Neural cell (in vitro differentiated cells): ENCODE measurements around the gene KYAT1. TPM values are rescaled to one million over a fixed set of nuclear protein-coding genes. Genes with fewer than 3 reads are reported as not detected.
"Not testable (repeated sequence)": the region's sequence is repeated elsewhere in the genome, so short reads cannot be mapped to it uniquely, and the experiment has no call there.

ENCODE experiments used
- H2AFZ ChIP-seq: fragments of 200-600, 300-800 bp; sonication (generic), shearing (Covaris generic); 2 replicates; pipeline ENCODE4 v1.6.0; 2014; ENCODE audit warnings: low read depth, mild to moderate bottlenecking, antibody characterized with exemption, low read length, moderate library complexity
- H3F3A ChIP-seq: fragments of 200-600 bp; shearing (Covaris generic); 2 replicates; pipeline ENCODE4 v1.6.1; 2016; ENCODE audit warnings: mild to moderate bottlenecking, moderate library complexity, mixed read lengths, antibody characterized with exemption, low read length; ENCODE audit not compliant: insufficient read depth, poor library complexity, severe bottlenecking
- H3K27ac ChIP-seq: fragments of 200-600, 300-800 bp; sonication (generic), shearing (Covaris generic); 2 replicates; pipeline ENCODE4 v1.5.1; 2014; ENCODE audit warnings: mild to moderate bottlenecking, low read length, moderate library complexity
- H3K27me3 ChIP-seq: fragments of 300-800, 200-600 bp; sonication (generic), shearing (Covaris generic); 2 replicates; pipeline ENCODE4 v1.6.0; 2014; ENCODE audit warnings: mild to moderate bottlenecking, low read depth, low read length, moderate library complexity; ENCODE audit not compliant: insufficient read depth
- H3K36me3 ChIP-seq: fragments of 300-800, 200-600 bp; sonication (generic), shearing (Covaris generic); 2 replicates; pipeline ENCODE4 v1.5.1; 2014; ENCODE audit warnings: mild to moderate bottlenecking, antibody characterized with exemption, low read length, moderate library complexity; ENCODE audit not compliant: insufficient read depth
- H3K4me2 ChIP-seq: fragments of 300-800, 200-600 bp; sonication (generic), shearing (Covaris generic); 2 replicates; pipeline ENCODE4 v1.6.0; 2014; ENCODE audit warnings: mild to moderate bottlenecking, low read length
- H3K4me3 ChIP-seq: fragments of 300-800, 200-600 bp; sonication (generic), shearing (Covaris generic); 2 replicates; pipeline ENCODE4 v1.5.1; 2014; ENCODE audit warnings: mild to moderate bottlenecking, low read length, moderate library complexity
- H3K79me2 ChIP-seq: fragments of 200-600 bp; shearing (Covaris generic); replicated peaks from 2 replicates; pipeline ENCODE4 v1.6.0; 2014; ENCODE audit warnings: mild to moderate bottlenecking, low read length, moderate library complexity; ENCODE audit not compliant: insufficient read depth
- H3K9ac ChIP-seq: fragments of 300-800, 200-600 bp; sonication (generic), shearing (Covaris generic); 2 replicates; pipeline ENCODE4 v1.6.1; 2016; ENCODE audit warnings: mild to moderate bottlenecking, low read length, mixed read lengths
- H3K9me2 ChIP-seq: fragments of 200-600 bp; shearing (Covaris generic); 2 replicates; pipeline ENCODE4 v1.6.1; 2016; ENCODE audit warnings: mild to moderate bottlenecking, low read length, mixed read lengths; ENCODE audit not compliant: insufficient read depth
- H3K9me3 ChIP-seq: fragments of 200-600, 300-800 bp; sonication (generic), shearing (Covaris generic); 2 replicates; pipeline ENCODE4 v1.6.1; 2016; ENCODE audit warnings: mild to moderate bottlenecking, mixed run types, low read length, moderate library complexity, mixed read lengths
- H4K20me1 ChIP-seq: fragments of 200-600 bp; shearing (Covaris generic); 2 replicates; pipeline ENCODE4 v1.6.1; 2016; ENCODE audit warnings: mild to moderate bottlenecking, mixed run types; ENCODE audit not compliant: insufficient read depth
- CTCF ChIP-seq: fragments of 450-650 bp; IDR thresholded peaks from 2 replicates; pipeline ENCODE4 v1.5.1; 2014; ENCODE audit warnings: antibody characterized with exemption, mild to moderate bottlenecking, moderate library complexity; ENCODE audit not compliant: poor library complexity, severe bottlenecking
- EP300 ChIP-seq: fragments of 450-650 bp; conservative IDR thresholded peaks from 2 replicates; pipeline ENCODE4 v1.6.1; 2014; ENCODE audit warnings: antibody characterized with exemption, mild to moderate bottlenecking, moderate library complexity; ENCODE audit not compliant: poor library complexity, severe bottlenecking
- EZH2 ChIP-seq: fragments of 200-600, 300-800 bp; shearing (Covaris generic), sonication (generic); IDR thresholded peaks from 2 replicates; pipeline ENCODE4 v1.6.1; 2014; ENCODE audit warnings: antibody characterized with exemption, low read length, borderline replicate concordance, mild to moderate bottlenecking; ENCODE audit not compliant: insufficient read depth, poor library complexity, severe bottlenecking
- MXI1 ChIP-seq: fragments of 450-650 bp; conservative IDR thresholded peaks from 2 replicates; pipeline ENCODE4 v1.6.1; 2014; ENCODE audit warnings: antibody characterized with exemption, mild to moderate bottlenecking; ENCODE audit not compliant: poor library complexity, severe bottlenecking
- POLR2AphosphoS5 ChIP-seq: IDR thresholded peaks from 2 replicates; pipeline ENCODE4 v1.6.1; 2012
- RAD21 ChIP-seq: fragments of 450-650 bp; conservative IDR thresholded peaks from 2 replicates; pipeline ENCODE4 v1.6.1; 2014; ENCODE audit warnings: antibody characterized with exemption, mild to moderate bottlenecking, moderate library complexity
- REST ChIP-seq: IDR thresholded peaks from 2 replicates; pipeline ENCODE4 v1.6.1; 2012; ENCODE audit warnings: borderline replicate concordance
- SMC3 ChIP-seq: fragments of 450-650 bp; conservative IDR thresholded peaks from 2 replicates; pipeline ENCODE4 v1.6.1; 2014; ENCODE audit warnings: antibody characterized with exemption, mild to moderate bottlenecking, moderate library complexity; ENCODE audit not compliant: poor library complexity
- TAF1 ChIP-seq: IDR thresholded peaks from 2 replicates; pipeline ENCODE4 v1.6.1; 2012; ENCODE audit warnings: low read depth
- polyA plus RNA-seq: library from polyadenylated mRNA; depleted of rRNA; stranded (reverse); fragments of >200 nt; gene quantifications from 2 replicates; pipeline ENCODE4 v1.2.3, GENCODE V29; 2014

The KYAT1 gene
- polyA plus RNA-seq, 1 donor from 2014 or later = 22.6 TPM

GRCh38 chr9:128800061-128800460 lies 81.7 kb downstream of the KYAT1 start:
- Histone ChIP-seq H3K4me3 (no peak overlapping the region), H3F3A (no peaks in the 10 kb centered on the region), H3K36me3 (no peaks in the 10 kb centered on the region), H3K9me2 (no peaks in the 10 kb centered on the region), H3K27ac (no peak overlapping the region), H3K9ac (no peak overlapping the region), H3K27me3 (no peaks in the 10 kb centered on the region), H3K79me2 (no peaks in the 10 kb centered on the region), H3K4me2 (no peak overlapping the region), H4K20me1 (no peaks in the 10 kb centered on the region), H3K9me3 (no peaks in the 10 kb centered on the region), H2AFZ (no peak overlapping the region)
- TF ChIP-seq MXI1 = no peak
- no peak for TF ChIP-seq CTCF
- no peak for TF ChIP-seq SMC3
- TF ChIP-seq REST = no peak
- no peak for TF ChIP-seq TAF1
- no peak for TF ChIP-seq RAD21
- TF ChIP-seq EP300 = no peak
- TF ChIP-seq EZH2 = no peak
- TF ChIP-seq POLR2AphosphoS5 = no peak

GRCh38 chr9:128798896-128799295 lies 82.9 kb downstream of the KYAT1 start:
- Histone ChIP-seq H3K4me3 (no peak overlapping the region), H3K36me3 (no peaks in the 10 kb centered on the region), H3K9me2 (no peaks in the 10 kb centered on the region), H3K27me3 (no peaks in the 10 kb centered on the region), H3K4me2 (no peak overlapping the region), H3K9me3 (no peaks in the 10 kb centered on the region), H3F3A (no peaks in the 10 kb centered on the region), H3K9ac (no peak overlapping the region), H4K20me1 (no peaks in the 10 kb centered on the region), H2AFZ (no peak overlapping the region), H3K27ac (no peak overlapping the region), H3K79me2 (no peaks in the 10 kb centered on the region)
- TF ChIP-seq TAF1 (no peak), POLR2AphosphoS5 (no peak), REST (no peak), MXI1 (no peak), SMC3 (no peak), EZH2 (no peak), RAD21 (no peak), EP300 (no peak), CTCF (no peak)

- H3K9ac ChIP-seq, H3K4me3 ChIP-seq, H3K36me3 ChIP-seq, H3K79me2 ChIP-seq, H3K9me2 ChIP-seq, H3F3A ChIP-seq, H3K27me3 ChIP-seq, H3K9me3 ChIP-seq, H3K27ac ChIP-seq, H2AFZ ChIP-seq, H3K4me2 ChIP-seq, H4K20me1 ChIP-seq: not testable (repeated sequence)
These were observed 86.8 kb downstream of the KYAT1 start for GRCh38 chr9:128794961-128795360.
